HG02981 (cell line): Measurements from ENCODE around the gene RDH16.
A peak's percentile ranks its signal among the peaks of the same experiment; 100 is the strongest.

Source experiments
- ATAC-seq: cut with Tn5 transposase; IDR thresholded peaks from one replicate; pipeline ENCODE4 v1.9.1; 2021; ENCODE audit warnings: mild to moderate bottlenecking, moderate library complexity; ENCODE audit not compliant: unreplicated experiment

Gene RDH16

GRCh38 chr12:56957229-56958052 is at the start of gene RDH16:
Gene RDH16, minus strand, starts transcription at chr12:56957608. Its CDS starts 146 bp downstream, at chr12:56957462.
- no peak for ATAC-seq

- no peak for ATAC-seq
Measured at GRCh38 chr12:57006809-57007475, 49.5 kb upstream of the RDH16 start.

GRCh38 chr12:57005980-57006808 is 48.8 kb upstream of the RDH16 start, which contains the start of gene ZBTB39:
Gene ZBTB39, minus strand, starts transcription at chr12:57006546. Its CDS starts 1,629 bp downstream, at chr12:57004917.
- ATAC-seq: peak; percentile 66

GRCh38 chr12:57004651-57005050 is 47.2 kb upstream of the RDH16 start:
- no peak for ATAC-seq

GRCh38 chr12:57003395-57003794 is 46.0 kb upstream of the RDH16 start:
- ATAC-seq: no peak

GRCh38 chr12:57001448-57001906 is 44.1 kb upstream of the RDH16 start:
- ATAC-seq: no peak

- no peak for ATAC-seq
Measured at GRCh38 chr12:57000393-57000792, 43.0 kb upstream of the RDH16 start.

GRCh38 chr12:56999456-56999855 is 42.0 kb upstream of the RDH16 start:
- ATAC-seq: no peak

GRCh38 chr12:56998981-56999380 is 41.6 kb upstream of the RDH16 start:
- peak; percentile 77 for ATAC-seq

GRCh38 chr12:56998316-56998715 is 40.9 kb upstream of the RDH16 start:
- no peak for ATAC-seq

- no peak for ATAC-seq
Measured at GRCh38 chr12:56996793-56997545, 39.6 kb upstream of the RDH16 start.

- ATAC-seq: no peak
Measured at GRCh38 chr12:56995930-56996496, 38.6 kb upstream of the RDH16 start.

GRCh38 chr12:56995201-56995929 is 38.0 kb upstream of the RDH16 start:
- no peak for ATAC-seq

- no peak for ATAC-seq
Measured at GRCh38 chr12:56994231-56994746, 36.9 kb upstream of the RDH16 start.

GRCh38 chr12:56993346-56993745 is 35.9 kb upstream of the RDH16 start:
- ATAC-seq: no peak

GRCh38 chr12:56991319-56992246 is 34.2 kb upstream of the RDH16 start:
- no peak for ATAC-seq

- no peak for ATAC-seq
Measured at GRCh38 chr12:56990648-56991318, 33.4 kb upstream of the RDH16 start.
